NCI-H1092 treated with DMSO at 0.1 percent for 48 hours (cell line): ENCODE data around the gene CALU.

Source experiments
- DNase-seq: peaks from one replicate; lab custom pipeline; 2025; lab: John Stamatoyannopoulos, UW

CALU gene

DNA sequence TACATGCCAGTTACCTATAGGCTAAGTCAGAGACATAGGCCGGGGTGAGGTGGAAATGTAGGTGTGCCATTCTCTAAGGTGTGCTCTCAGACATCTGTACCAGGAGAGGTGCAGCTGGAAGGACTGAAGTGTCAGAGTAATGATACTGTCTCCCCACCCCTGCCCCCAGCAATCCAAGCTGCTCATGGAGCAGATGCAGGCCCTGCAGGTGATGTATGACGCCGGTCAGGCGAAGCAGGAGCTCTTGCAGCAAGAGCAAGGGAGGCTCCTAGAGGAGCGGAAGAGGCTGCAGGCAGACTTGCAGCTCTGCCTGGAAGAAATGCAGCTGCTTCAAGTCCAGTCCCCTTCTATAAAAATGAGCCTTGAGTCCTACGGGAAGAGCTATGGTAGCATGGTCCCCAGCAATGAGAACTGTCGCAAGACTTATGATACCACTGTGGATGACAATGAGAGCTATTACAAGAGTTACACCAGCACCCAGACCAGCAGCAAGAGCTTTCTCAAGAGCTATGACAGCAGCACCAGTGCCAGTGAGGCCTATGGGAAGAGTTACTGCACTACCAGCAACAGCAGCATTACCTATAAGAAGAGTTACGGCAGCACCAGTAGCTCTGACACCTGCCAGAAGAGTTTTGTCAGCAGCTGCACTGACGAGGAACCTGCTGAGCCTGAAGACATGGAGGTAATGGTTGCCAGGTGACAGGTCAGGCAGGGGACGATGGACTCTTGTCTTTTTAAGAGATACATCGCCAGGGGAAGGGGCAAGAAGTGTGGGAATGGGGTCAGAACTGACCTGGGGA is 72.7 kb downstream of the CALU start:
- peak; percentile 26 for DNase-seq

DNA sequence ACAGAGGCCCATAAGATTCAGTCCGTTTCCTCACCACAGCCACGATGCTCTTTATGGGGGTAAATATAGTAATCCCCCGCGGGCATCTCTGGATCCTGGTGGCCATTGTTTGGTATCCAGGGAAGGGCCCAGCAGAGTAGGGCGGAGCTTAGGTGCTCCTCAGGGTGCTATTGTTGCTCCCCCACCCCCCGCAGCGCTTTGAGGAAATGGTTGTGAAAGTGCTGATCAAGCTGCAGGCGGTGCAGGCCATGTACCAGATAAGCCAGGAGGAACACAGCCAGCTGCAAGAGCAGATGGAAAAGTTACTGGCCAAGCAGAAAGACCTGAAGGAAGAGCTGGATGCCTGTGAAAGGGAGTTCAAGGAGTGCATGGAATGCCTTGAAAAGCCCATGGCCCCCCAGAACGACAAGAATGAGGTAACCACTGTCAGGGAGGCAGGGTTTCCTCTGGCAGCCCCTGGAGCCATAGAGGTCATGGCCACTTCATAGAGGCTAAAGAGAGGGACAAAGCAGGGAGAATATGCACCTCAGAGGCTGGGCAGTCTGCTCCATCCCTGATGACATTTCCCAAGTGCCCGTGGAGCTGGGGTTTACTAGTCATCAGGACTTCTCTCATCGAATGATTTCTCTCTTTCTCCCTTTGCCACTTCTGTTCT is 73.5 kb downstream of the CALU start:
- DNase-seq = peak; percentile 40

GRCh38 chr7:128814499-128814898 is 75.3 kb downstream of the CALU start:
- DNase-seq = no peak

GRCh38 chr7:128815289-128815942 is 76.3 kb downstream of the CALU start:
- DNase-seq = no peak

GRCh38 chr7:128818694-128819093 is 79.5 kb downstream of the CALU start:
- DNase-seq = no peak
